ENCODE data around the gene TRIM69. TPM values are rescaled to one million over a fixed set of nuclear protein-coding genes. Genes with fewer than 3 reads are reported as not detected.
"Not testable (repeated sequence)": the region's sequence is repeated elsewhere in the genome, so short reads cannot be mapped to it uniquely, and the experiment has no call there.

The TRIM69 gene
- total RNA-seq, 1 experiment from 2014 or later: 24.7 TPM

DNA sequence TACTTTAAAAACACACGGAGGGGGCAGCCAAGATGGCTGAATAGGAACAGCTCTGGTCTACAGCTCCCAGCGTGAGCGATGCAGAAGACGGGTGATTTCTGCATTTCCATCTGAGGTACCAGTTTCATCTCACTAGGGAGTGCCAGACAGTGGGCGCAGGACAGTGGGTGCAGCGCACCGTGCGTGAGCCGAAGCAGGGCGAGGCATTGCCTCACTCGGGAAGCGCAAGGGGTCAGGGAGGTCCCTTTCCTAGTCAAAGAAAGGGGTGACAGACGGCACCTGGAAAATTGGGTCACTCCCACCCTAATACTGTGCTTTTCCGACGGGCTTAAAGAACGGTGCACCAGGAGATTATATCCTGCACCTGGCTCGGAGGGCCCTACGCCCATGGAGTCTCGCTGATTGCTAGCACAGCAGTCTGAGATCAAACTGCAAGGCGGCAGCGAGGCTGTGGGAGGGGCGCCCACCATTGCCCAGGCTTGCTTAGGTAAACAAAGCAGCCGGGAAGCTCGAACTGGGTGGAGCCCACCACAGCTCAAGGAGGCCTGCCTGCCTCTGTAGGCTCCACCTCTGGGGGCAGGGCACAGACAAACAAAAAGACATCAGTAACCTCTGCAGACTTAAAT is 3.0 kb downstream of the TRIM69 start:
- not testable (repeated sequence) for DNase-seq (ENCODE audit: low spot score)

DNA sequence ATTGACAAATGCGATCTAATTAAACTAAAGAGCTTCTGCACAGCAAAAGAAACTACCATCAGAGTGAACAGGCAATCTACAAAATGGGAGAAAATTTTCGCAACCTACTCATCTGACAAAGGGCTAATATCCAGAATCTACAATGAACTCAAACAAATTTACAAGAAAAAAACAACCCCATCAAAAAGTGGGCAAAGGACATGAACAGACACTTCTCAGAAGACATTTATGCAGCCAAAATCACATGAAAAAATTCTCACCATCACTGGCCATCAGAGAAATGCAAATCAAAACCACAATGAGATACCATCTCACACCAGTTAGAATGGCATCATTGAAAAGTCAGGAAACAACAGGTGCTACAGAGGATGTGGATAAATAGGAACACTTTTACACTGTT is 7.1 kb downstream of the TRIM69 start:
- DNase-seq (ENCODE audit: low spot score): not testable (repeated sequence)

DNA sequence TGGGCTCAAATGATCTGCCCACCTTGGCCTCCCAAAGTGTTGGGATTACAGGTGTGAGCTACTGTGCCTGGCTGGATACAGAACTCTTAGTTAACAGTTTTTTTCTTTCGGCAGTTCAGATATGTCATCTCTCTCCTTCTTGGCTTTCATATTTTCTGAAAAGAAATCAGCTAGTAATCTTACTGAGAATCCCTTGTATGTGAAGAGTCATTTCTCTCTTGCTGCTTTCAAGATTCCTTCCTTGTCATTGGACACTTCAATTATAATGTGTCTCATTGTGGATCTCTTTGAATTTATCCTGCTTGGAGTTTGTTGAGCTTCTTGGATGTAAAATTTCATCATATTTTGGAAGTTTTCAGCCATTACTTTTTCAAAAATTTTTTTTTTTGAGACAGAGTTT is 17.0 kb downstream of the TRIM69 start:
- no peak for DNase-seq (ENCODE audit: low spot score)

GRCh38 chr15:44763187-44763586 is 26.9 kb downstream of the TRIM69 start:
- no peak for DNase-seq (ENCODE audit: low spot score)

DNA sequence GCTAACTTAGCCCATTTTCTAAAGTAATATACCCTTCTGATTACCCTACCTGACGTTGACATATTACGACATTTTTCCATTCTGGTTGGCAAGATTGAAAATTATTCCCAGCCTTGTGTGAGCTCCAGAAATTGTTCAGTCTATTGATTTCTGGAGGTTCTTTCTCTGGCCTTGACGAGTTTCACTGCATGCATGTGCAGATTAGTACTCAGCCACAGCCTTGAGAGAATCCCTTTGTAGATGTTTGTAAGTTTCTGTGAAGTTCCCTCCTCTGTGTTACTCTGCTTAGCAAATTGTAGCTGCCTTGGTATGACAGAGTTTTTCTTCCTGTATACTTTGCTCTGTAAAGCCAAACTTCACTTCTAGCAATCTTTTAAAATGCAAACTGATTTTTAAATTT is 27.5 kb downstream of the TRIM69 start:
- DNase-seq (ENCODE audit: low spot score): no peak

- no peak for DNase-seq (ENCODE audit: low spot score)
Observed at GRCh38 chr15:44765036-44765435, 28.7 kb downstream of the TRIM69 start.

- DNase-seq (ENCODE audit: low spot score): no peak
Observed at GRCh38 chr15:44769521-44769920, 33.2 kb downstream of the TRIM69 start.

GRCh38 chr15:44770715-44771114 is 34.4 kb downstream of the TRIM69 start:
- DNase-seq (ENCODE audit: low spot score): not testable (repeated sequence)

DNA sequence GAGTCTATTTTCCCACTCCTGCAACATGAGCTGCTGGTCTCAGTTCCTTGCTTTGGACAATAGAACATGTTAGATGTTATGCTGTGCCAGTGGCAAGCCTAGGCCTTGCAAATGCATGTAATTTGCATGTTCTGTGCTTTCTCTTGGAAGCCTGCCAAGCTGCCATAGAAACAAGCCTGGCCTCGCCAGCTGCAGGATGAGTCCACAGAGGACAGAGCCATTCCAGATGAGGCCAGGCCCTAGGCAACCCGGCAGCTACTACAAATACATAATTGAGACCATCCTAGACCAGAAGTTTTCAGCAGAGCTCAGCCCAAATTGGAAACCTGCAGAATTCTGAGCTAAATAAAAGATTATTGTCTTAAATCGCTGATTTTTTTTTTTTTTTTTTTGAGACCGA is 39.6 kb downstream of the TRIM69 start:
- DNase-seq (ENCODE audit: low spot score): no peak

GRCh38 chr15:44779761-44780160 is 43.4 kb downstream of the TRIM69 start:
- no peak for DNase-seq (ENCODE audit: low spot score)

DNA sequence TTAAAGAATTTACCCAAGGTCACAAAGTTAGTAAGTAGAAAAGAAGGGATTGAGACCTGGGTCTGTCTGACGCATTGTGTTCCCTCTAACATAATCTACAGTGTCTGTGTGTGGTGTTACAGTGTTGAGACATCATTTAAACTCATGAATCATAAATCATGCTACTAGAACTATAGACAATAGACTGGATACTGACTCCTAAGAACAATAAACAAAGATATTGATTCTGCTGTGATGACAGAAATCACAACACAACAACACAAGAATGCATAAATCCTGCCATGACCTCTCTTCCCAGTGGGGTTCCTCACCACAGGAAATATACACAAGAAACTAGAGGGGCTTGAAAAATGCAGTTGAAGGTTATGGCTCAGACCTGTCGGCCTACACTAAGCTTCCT is 44.3 kb downstream of the TRIM69 start:
- DNase-seq (ENCODE audit: low spot score): no peak

- no peak for DNase-seq (ENCODE audit: low spot score)
Observed at GRCh38 chr15:44781128-44781810, 44.9 kb downstream of the TRIM69 start.

DNA sequence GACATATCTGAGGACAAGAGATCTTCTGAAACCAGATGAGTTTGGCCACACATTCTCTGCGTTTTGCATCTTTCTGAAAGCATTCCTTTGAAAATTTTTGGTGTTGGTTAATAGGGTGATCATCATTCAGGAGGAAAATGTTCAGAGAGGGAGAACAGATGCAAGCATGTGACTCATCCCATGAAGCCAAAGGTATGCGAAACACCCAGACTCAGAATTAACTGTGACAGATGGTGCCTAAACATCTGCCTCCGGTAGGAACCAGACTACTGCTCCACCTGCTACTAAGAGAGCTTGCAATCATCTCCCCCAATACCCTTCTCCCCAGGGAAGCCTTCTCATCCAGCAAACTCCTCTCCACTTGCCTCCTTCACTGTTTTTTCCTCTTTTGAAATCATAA is 46.2 kb downstream of the TRIM69 start:
- no peak for DNase-seq (ENCODE audit: low spot score)

DNA sequence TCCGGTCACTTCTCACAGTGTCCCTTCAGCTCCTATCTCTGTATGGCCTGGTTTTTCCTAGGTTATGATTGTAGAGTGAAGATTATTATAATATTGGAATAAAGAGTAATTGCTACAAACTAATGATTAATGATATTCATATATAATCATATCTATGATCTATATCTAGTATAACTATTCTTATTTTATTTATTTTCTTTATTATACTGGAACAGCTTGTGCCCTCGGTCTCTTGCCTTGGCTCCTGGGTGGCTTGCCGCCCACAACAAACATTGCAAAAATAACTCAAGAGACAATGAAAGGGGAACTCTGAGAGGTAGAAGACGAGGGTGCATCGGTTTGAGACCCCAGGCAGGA is 48.6 kb downstream of the TRIM69 start:
- DNase-seq (ENCODE audit: low spot score): not testable (repeated sequence)

DNA sequence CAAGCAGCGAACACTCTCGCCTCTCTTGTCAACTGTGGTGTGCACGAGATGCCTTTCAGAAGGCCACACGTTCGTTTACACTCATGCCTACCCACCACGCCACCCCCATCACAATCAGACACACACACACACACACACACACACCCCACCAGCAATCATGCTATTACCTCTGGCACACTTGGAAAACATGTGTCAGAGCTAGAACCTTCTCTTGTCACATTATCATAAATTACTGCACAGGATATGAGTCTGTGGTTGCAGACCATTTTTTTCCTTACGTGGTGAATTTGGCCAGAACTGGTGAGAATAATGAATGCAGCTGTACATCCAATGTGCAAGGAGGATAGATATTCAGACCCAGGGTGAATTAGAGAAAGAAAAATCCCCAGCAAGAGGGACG is 52.4 kb downstream of the TRIM69 start:
- DNase-seq (ENCODE audit: low spot score): no peak

GRCh38 chr15:44790215-44790614 is 53.9 kb downstream of the TRIM69 start:
- DNase-seq (ENCODE audit: low spot score): no peak

DNA sequence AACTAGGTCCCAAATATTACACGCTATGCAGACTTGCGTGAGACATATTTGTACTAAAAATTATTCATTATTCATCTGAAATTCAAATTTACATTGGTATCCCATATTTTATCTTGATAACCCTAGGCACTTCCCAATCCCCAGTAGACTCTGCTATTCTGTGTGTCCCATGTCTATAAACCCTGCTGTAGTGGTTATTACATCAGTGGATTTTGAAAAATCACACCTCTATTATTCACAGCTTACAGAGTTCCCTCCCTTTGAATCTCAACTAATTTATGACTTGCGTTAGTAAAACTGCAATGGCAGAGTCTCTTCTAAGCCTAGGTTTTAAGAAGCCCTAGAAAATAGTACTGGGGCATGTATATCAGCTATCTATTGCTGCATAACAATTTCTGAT is 54.3 kb downstream of the TRIM69 start:
- DNase-seq (ENCODE audit: low spot score): no peak

- DNase-seq (ENCODE audit: low spot score): no peak
Observed at GRCh38 chr15:44792715-44793114, 56.4 kb downstream of the TRIM69 start.

- no peak for DNase-seq (ENCODE audit: low spot score)
Observed at GRCh38 chr15:44794072-44794471, 57.7 kb downstream of the TRIM69 start.

DNA sequence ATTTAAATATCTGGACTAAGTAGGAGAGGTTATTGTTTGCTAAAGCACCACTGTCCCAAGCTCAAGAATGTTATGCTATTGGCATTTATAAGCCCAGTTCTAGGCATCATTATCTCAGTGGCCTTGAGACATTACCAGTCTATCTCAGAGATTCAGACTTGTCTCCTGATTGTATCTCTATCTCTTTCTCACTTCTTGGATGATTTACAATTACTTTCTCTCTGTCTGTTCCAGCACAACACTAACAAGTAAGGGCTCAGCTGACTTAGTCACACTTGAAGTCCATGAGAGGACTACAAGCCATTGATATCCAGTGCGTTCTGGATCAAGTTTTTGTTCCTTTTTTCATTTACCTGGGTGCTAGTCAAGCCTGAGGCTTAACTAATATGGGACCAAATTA is 60.2 kb downstream of the TRIM69 start:
- no peak for DNase-seq (ENCODE audit: low spot score)

DNA sequence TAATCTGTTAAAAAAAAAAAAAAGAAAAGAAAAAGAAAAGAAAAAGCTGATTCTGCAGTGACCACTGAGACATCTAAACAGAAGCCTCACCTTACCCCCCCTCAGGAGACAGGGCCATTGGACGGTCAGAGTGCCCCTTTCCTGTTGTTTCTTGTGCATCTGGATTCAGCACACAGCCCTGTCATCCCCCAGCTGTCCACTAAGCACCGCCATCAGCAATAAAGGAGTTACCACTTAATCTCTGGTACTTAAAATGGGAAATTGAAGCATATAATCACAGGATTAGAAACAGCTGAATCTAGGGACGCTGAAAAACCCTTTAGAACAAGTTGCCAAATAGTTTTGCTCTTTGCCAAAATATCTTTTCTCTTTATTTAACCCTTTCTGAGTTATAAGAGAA is 62.5 kb downstream of the TRIM69 start:
- no peak for DNase-seq (ENCODE audit: low spot score)

DNA sequence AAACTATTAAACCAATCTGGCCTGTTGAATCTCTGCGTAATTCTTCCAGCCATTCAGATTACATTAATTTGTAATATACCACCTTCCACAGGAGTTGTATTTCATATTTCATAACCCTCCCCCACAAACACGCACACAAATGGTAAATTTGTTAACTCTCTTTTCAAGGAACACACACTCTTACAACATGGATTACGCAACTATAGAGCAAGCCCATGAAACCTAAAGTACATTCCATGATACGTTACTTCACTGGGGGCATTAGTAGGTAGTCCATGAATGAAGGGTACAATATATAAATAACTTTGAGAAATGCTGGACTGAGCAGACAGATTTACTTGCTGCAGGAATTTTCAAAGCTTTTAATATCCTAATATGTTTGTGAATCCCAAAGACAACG is 65.0 kb downstream of the TRIM69 start:
- DNase-seq (ENCODE audit: low spot score): no peak

DNA sequence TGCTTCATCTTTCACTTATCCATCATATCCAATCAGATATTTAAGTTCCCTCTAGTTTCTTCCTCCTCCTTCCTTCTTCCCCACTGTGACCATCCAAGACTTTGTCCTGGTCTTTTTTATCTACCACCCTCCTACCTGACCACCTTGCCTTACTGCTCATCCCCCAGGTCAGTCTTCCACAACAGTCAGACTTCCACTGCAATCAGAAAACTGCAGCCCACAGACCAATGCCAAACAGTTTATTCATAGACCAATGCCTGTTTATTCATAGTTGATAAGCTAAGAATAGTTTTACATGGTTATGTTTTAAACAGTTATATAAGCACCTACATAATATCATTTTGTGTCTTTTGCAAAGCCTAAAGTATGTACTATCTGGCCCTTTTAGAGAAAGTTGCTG is 65.5 kb downstream of the TRIM69 start:
- no peak for DNase-seq (ENCODE audit: low spot score)

DNA sequence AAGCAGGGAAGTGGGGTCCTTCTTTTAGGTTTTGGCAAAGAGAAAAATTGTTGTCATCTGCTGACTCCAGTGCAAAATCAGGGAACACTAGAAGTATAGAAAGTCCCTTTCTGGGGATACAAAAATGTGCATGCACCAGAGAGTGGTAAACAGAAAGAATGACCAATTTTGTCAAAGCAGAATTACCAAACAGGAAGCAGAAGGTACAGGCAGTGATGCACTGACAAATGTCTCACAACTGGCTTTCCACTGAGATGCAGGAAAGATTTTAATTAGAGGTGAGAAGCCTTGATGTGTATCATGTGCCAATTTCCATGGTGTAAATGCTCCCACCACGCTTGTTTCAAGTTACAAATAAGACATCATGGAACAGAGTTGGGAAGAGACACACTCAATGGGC is 66.0 kb downstream of the TRIM69 start:
- DNase-seq (ENCODE audit: low spot score): no peak
